Measurements from ENCODE around the gene ABCA2.

Gene ABCA2

GRCh38 chr9:136972335-136972734 is 55.7 kb downstream of the ABCA2 start:
- DNase-seq (ENCODE audit: low spot score in 2 of 2) = no peak
- Histone ChIP-seq H3K4me3 (no peak overlapping the region), H3K4me1 (no peaks in the 10 kb centered on the region), H3K27me3 (ENCODE audit: low read depth) (no peaks in the 10 kb centered on the region), H3K9me3 (no peaks in the 10 kb centered on the region), H3K36me3 (replicated peaks) (no peaks in the 10 kb centered on the region)
- in situ Hi-C loops (cut with MboI; ENCODE audit: low sequenced_read_pairs) = no loop called here

GRCh38 chr9:136971746-136972145 is 56.3 kb downstream of the ABCA2 start:
- H3K36me3 ChIP-seq (replicated peaks) = no peaks in the 10 kb centered on the region
- no peak for DNase-seq (ENCODE audit: low spot score in 2 of 2)
- H3K27me3 ChIP-seq (ENCODE audit: low read depth) = no peaks in the 10 kb centered on the region
- no peaks in the 10 kb centered on the region for H3K9me3 ChIP-seq
- in situ Hi-C loops (cut with MboI; ENCODE audit: low sequenced_read_pairs) = no loop called here
- no peak overlapping the region for H3K4me3 ChIP-seq
- no peaks in the 10 kb centered on the region for H3K4me1 ChIP-seq

GRCh38 chr9:136970361-136970760 is 57.7 kb downstream of the ABCA2 start:
- DNase-seq (ENCODE audit: low spot score in 2 of 2) = no peak
- Histone ChIP-seq H3K36me3 (replicated peaks) (no peaks in the 10 kb centered on the region), H3K4me1 (peaks cover 8% of the 10 kb centered on the region), H3K9me3 (no peaks in the 10 kb centered on the region), H3K27me3 (ENCODE audit: low read depth) (no peaks in the 10 kb centered on the region), H3K4me3 (no peak overlapping the region)
- in situ Hi-C loops (cut with MboI; ENCODE audit: low sequenced_read_pairs) = no loop called here

GRCh38 chr9:136969774-136970173 is 58.3 kb downstream of the ABCA2 start:
- H3K27me3 ChIP-seq (ENCODE audit: low read depth) = no peaks in the 10 kb centered on the region
- no peak for DNase-seq (ENCODE audit: low spot score in 2 of 2)
- in situ Hi-C loops (cut with MboI; ENCODE audit: low sequenced_read_pairs) = no loop called here
- H3K4me3 ChIP-seq = no peak overlapping the region
- H3K9me3 ChIP-seq = no peaks in the 10 kb centered on the region
- H3K4me1 ChIP-seq = peaks cover 8% of the 10 kb centered on the region
- no peaks in the 10 kb centered on the region for H3K36me3 ChIP-seq (replicated peaks)

GRCh38 chr9:136969150-136969549 is 58.9 kb downstream of the ABCA2 start:
- DNase-seq (ENCODE audit: low spot score in 2 of 2) = no peak
- no peaks in the 10 kb centered on the region for H3K27me3 ChIP-seq (ENCODE audit: low read depth)
- H3K9me3 ChIP-seq = no peaks in the 10 kb centered on the region
- H3K4me3 ChIP-seq = no peak overlapping the region
- H3K4me1 ChIP-seq = peaks cover 8% of the 10 kb centered on the region
- in situ Hi-C loops (cut with MboI; ENCODE audit: low sequenced_read_pairs) = no loop called here
- H3K36me3 ChIP-seq (replicated peaks) = no peaks in the 10 kb centered on the region

GRCh38 chr9:136968333-136969127 is 59.5 kb downstream of the ABCA2 start:
- in situ Hi-C loops (cut with MboI; ENCODE audit: low sequenced_read_pairs) = no loop called here
- H3K36me3 ChIP-seq (replicated peaks) = no peaks in the 10 kb centered on the region
- no peaks in the 10 kb centered on the region for H3K27me3 ChIP-seq (ENCODE audit: low read depth)
- no peak overlapping the region for H3K4me3 ChIP-seq
- no peak for DNase-seq (ENCODE audit: low spot score in 2 of 2)
- peaks cover 8% of the 10 kb centered on the region for H3K4me1 ChIP-seq
- H3K9me3 ChIP-seq = no peaks in the 10 kb centered on the region

- in situ Hi-C loops (cut with MboI; ENCODE audit: low sequenced_read_pairs) = no loop called here
- peaks cover 8% of the 10 kb centered on the region for H3K4me1 ChIP-seq
- H3K9me3 ChIP-seq = no peaks in the 10 kb centered on the region
- H3K36me3 ChIP-seq (replicated peaks) = no peaks in the 10 kb centered on the region
- H3K4me3 ChIP-seq = no peak overlapping the region; the same call in 1 of the 2 replicates
- H3K27me3 ChIP-seq (ENCODE audit: low read depth) = no peaks in the 10 kb centered on the region
- DNase-seq (ENCODE audit: low spot score in 2 of 2) = peak; percentile 18 to 55
These were observed 62.1 kb downstream of the ABCA2 start for GRCh38 chr9:136965771-136966484.

GRCh38 chr9:136964833-136965422 is 63.1 kb downstream of the ABCA2 start:
- in situ Hi-C loops (cut with MboI; ENCODE audit: low sequenced_read_pairs) = no loop called here

GRCh38 chr9:136964171-136964689 is 63.8 kb downstream of the ABCA2 start:
- H3K9me3 ChIP-seq = no peaks in the 10 kb centered on the region
- in situ Hi-C loops (cut with MboI; ENCODE audit: low sequenced_read_pairs) = no loop called here
- no peak for DNase-seq (ENCODE audit: low spot score in 2 of 2)
- no peaks in the 10 kb centered on the region for H3K36me3 ChIP-seq (replicated peaks)
- H3K4me3 ChIP-seq = no peak overlapping the region
- H3K27me3 ChIP-seq (ENCODE audit: low read depth) = no peaks in the 10 kb centered on the region
- peaks cover 8% of the 10 kb centered on the region for H3K4me1 ChIP-seq

More at GRCh38 chr9:136964833-136965422, 63.1 kb downstream of the ABCA2 start:
- DNase-seq (ENCODE audit: low spot score in 2 of 2) = no peak
- no peaks in the 10 kb centered on the region for H3K36me3 ChIP-seq (replicated peaks)
- H3K4me1 ChIP-seq = peaks cover 8% of the 10 kb centered on the region
- no peaks in the 10 kb centered on the region for H3K9me3 ChIP-seq
- H3K4me3 ChIP-seq = no peak overlapping the region
- H3K27me3 ChIP-seq (ENCODE audit: low read depth) = no peaks in the 10 kb centered on the region

GRCh38 chr9:136963751-136964150 is 64.3 kb downstream of the ABCA2 start:
- Histone ChIP-seq H3K27me3 (ENCODE audit: low read depth) (no peaks in the 10 kb centered on the region), H3K4me3 (no peak overlapping the region), H3K36me3 (replicated peaks) (no peaks in the 10 kb centered on the region), H3K4me1 (peaks cover 8% of the 10 kb centered on the region), H3K9me3 (no peaks in the 10 kb centered on the region)
- in situ Hi-C loops (cut with MboI; ENCODE audit: low sequenced_read_pairs) = no loop called here
- no peak for DNase-seq (ENCODE audit: low spot score in 2 of 2)

- Histone ChIP-seq H3K4me3 (no peak overlapping the region), H3K4me1 (peaks cover 8% of the 10 kb centered on the region)
- no peak for DNase-seq (ENCODE audit: low spot score in 2 of 2)
These were observed 64.7 kb downstream of the ABCA2 start for GRCh38 chr9:136963341-136963740.

GRCh38 chr9:136962701-136963248 is 65.3 kb downstream of the ABCA2 start:
- no peak overlapping the region for H3K4me3 ChIP-seq
- H3K27me3 ChIP-seq (ENCODE audit: low read depth) = no peaks in the 10 kb centered on the region
- in situ Hi-C loops (cut with MboI; ENCODE audit: low sequenced_read_pairs) = no loop called here
- peaks cover 8% of the 10 kb centered on the region for H3K4me1 ChIP-seq
- no peaks in the 10 kb centered on the region for H3K36me3 ChIP-seq (replicated peaks)
- DNase-seq (ENCODE audit: low spot score in 2 of 2) = no peak
- H3K9me3 ChIP-seq = no peaks in the 10 kb centered on the region

More at GRCh38 chr9:136963341-136963740, 64.7 kb downstream of the ABCA2 start:
- in situ Hi-C loops (cut with MboI; ENCODE audit: low sequenced_read_pairs) = no loop called here
- no peaks in the 10 kb centered on the region for H3K36me3 ChIP-seq (replicated peaks)
- H3K27me3 ChIP-seq (ENCODE audit: low read depth) = no peaks in the 10 kb centered on the region
- no peaks in the 10 kb centered on the region for H3K9me3 ChIP-seq

GRCh38 chr9:136962163-136962562 is 65.9 kb downstream of the ABCA2 start:
- Histone ChIP-seq H3K27me3 (ENCODE audit: low read depth) (no peaks in the 10 kb centered on the region), H3K36me3 (replicated peaks) (no peaks in the 10 kb centered on the region), H3K9me3 (no peaks in the 10 kb centered on the region), H3K4me1 (peaks cover 8% of the 10 kb centered on the region), H3K4me3 (no peak overlapping the region)
- in situ Hi-C loops (cut with MboI; ENCODE audit: low sequenced_read_pairs) = no loop called here
- no peak for DNase-seq (ENCODE audit: low spot score in 2 of 2)

Data from HAP-1 (cell line).